Loucy (cell line): Measurements from ENCODE around the gene PLEKHF1.
A peak's percentile ranks its signal among the peaks of the same experiment; 100 is the strongest.

Experiments
- H2AFZ ChIP-seq: fragments of 200-600 bp; sonication (generic); 2 replicates; pipeline ENCODE4 v1.6.0; 2016; ENCODE audit warnings: antibody characterized with exemption, mild to moderate bottlenecking, low read length, moderate library complexity
- H3F3A ChIP-seq: fragments of 200-600 bp; 2 replicates; pipeline ENCODE4 v1.6.0; 2016; ENCODE audit warnings: antibody characterized with exemption, low read depth, mild to moderate bottlenecking
- H3K27me3 ChIP-seq: fragments of 200-600 bp; sonication (generic); 2 replicates; pipeline ENCODE4 v1.6.1; 2014; ENCODE audit warnings: low read length, mild to moderate bottlenecking; ENCODE audit not compliant: insufficient read depth, poor library complexity, severe bottlenecking
- H3K36me3 ChIP-seq: fragments of 200-600 bp; sonication (generic); 2 replicates; pipeline ENCODE4 v1.6.1; 2016; ENCODE audit warnings: low read length; ENCODE audit not compliant: insufficient read depth
- H3K4me1 ChIP-seq: fragments of 200-600 bp; sonication (generic); 2 replicates; pipeline ENCODE4 v1.5.1; 2014; ENCODE audit warnings: low read length, mild to moderate bottlenecking; ENCODE audit not compliant: insufficient read depth, poor library complexity, severe bottlenecking
- H3K4me2 ChIP-seq: fragments of 200-600 bp; sonication (generic); 2 replicates; pipeline ENCODE4 v1.6.0; 2014; ENCODE audit warnings: antibody characterized with exemption, low read length, low read depth, mild to moderate bottlenecking; ENCODE audit not compliant: poor library complexity, severe bottlenecking
- H3K4me3 ChIP-seq: fragments of 200-600 bp; sonication (generic); 2 replicates; pipeline ENCODE4 v1.5.1; 2014; ENCODE audit warnings: low read length, mild to moderate bottlenecking, mixed read lengths; ENCODE audit not compliant: poor library complexity, severe bottlenecking
- H3K79me2 ChIP-seq: fragments of 200-600 bp; sonication (generic); 2 replicates; pipeline ENCODE4 v1.6.1; 2014; ENCODE audit warnings: low read length; ENCODE audit not compliant: insufficient read depth
- H3K9ac ChIP-seq: fragments of 200-600 bp; sonication (generic); 2 replicates; pipeline ENCODE4 v1.6.0; 2014; ENCODE audit warnings: mild to moderate bottlenecking, low read depth, low read length, moderate library complexity; ENCODE audit not compliant: poor library complexity, severe bottlenecking
- H3K9me2 ChIP-seq: fragments of 200-600 bp; sonication (generic); replicated peaks from 2 replicates; pipeline ENCODE4 v1.6.1; 2016; ENCODE audit warnings: low read depth, low read length, mixed read lengths
- H3K9me3 ChIP-seq: fragments of 200-600 bp; sonication (generic); 2 replicates; pipeline ENCODE4 v1.6.1; 2014; ENCODE audit warnings: mild to moderate bottlenecking, antibody characterized with exemption, low read length, low read depth; ENCODE audit not compliant: insufficient read depth
- H4K20me1 ChIP-seq: fragments of 200-600 bp; sonication (generic); 2 replicates; pipeline ENCODE4 v1.6.0; 2014; ENCODE audit warnings: antibody characterized with exemption, low read length, mild to moderate bottlenecking; ENCODE audit not compliant: insufficient read depth, poor library complexity, severe bottlenecking
- CTCF ChIP-seq: fragments of 200-600 bp; sonication (generic); conservative IDR thresholded peaks from 2 replicates; pipeline ENCODE4 v1.5.1; 2014; ENCODE audit warnings: mild to moderate bottlenecking, antibody characterized with exemption, low read length
- EZH2phosphoT487 ChIP-seq: fragments of 200-600 bp; IDR thresholded peaks from 2 replicates; pipeline ENCODE4 v1.6.1; 2018; ENCODE audit warnings: antibody characterized with exemption, mild to moderate bottlenecking, moderate library complexity, borderline replicate concordance

Gene PLEKHF1

GRCh38 chr19:29690842-29691241 is 25.6 kb downstream of the PLEKHF1 start:
- 0 out of 2 replicates have a peak, but pooled peaks cover 3% of the 10 kb centered on the region for H3K9me3 ChIP-seq
- H3K4me2 ChIP-seq: no peak overlapping the region
- H3K27me3 ChIP-seq: no peaks in the 10 kb centered on the region
- TF ChIP-seq EZH2phosphoT487 (no peak), CTCF (peak; percentile 74)
- peaks cover 5% of the 10 kb centered on the region for H3K4me1 ChIP-seq
- H3F3A ChIP-seq: no peaks in the 10 kb centered on the region
- no peaks in the 10 kb centered on the region for H3K36me3 ChIP-seq
- H4K20me1 ChIP-seq: no peaks in the 10 kb centered on the region
- H3K9me2 ChIP-seq: no peaks in the 10 kb centered on the region
- H3K9ac ChIP-seq: no peak overlapping the region
- H2AFZ ChIP-seq: peak overlapping the region; percentile 75
- no peaks in the 10 kb centered on the region for H3K79me2 ChIP-seq
- H3K4me3 ChIP-seq: no peak overlapping the region

- H2AFZ ChIP-seq: no peak overlapping the region
- 0 out of 2 replicates have a peak, but pooled peaks cover 3% of the 10 kb centered on the region for H3K9me3 ChIP-seq
- H3K27me3 ChIP-seq: no peaks in the 10 kb centered on the region
- H3F3A ChIP-seq: no peaks in the 10 kb centered on the region
- no peak for TF ChIP-seq EZH2phosphoT487
- TF ChIP-seq CTCF: no peak
- no peak overlapping the region for H3K4me2 ChIP-seq
- H3K4me1 ChIP-seq: no peaks in the 10 kb centered on the region
- H3K4me3 ChIP-seq: no peak overlapping the region
- H3K79me2 ChIP-seq: no peaks in the 10 kb centered on the region
- H3K36me3 ChIP-seq: no peaks in the 10 kb centered on the region
- H4K20me1 ChIP-seq: no peaks in the 10 kb centered on the region
- no peaks in the 10 kb centered on the region for H3K9me2 ChIP-seq
- no peak overlapping the region for H3K9ac ChIP-seq
These were observed 28.9 kb downstream of the PLEKHF1 start for GRCh38 chr19:29694161-29694560.

GRCh38 chr19:29694669-29695627 is 29.7 kb downstream of the PLEKHF1 start:
- Histone ChIP-seq H4K20me1 (no peaks in the 10 kb centered on the region), H3F3A (no peaks in the 10 kb centered on the region), H3K36me3 (no peaks in the 10 kb centered on the region), H3K27me3 (no peaks in the 10 kb centered on the region), H3K4me2 (no peak overlapping the region), H3K9ac (no peak overlapping the region), H2AFZ (no peak overlapping the region), H3K9me3 (0 out of 2 replicates have a peak, but pooled peaks cover 3% of the 10 kb centered on the region), H3K4me3 (no peak overlapping the region), H3K79me2 (no peaks in the 10 kb centered on the region), H3K9me2 (no peaks in the 10 kb centered on the region), H3K4me1 (no peaks in the 10 kb centered on the region)
- TF ChIP-seq EZH2phosphoT487: no peak
- peak; percentile 88 for TF ChIP-seq CTCF
